GM21515 (cell line): ENCODE data around the gene IL4.
"Not testable (repeated sequence)": the region's sequence is repeated elsewhere in the genome, so short reads cannot be mapped to it uniquely, and the experiment has no call there.

Source experiments
- ATAC-seq: cut with Tn5 transposase; IDR thresholded peaks from one replicate; pipeline ENCODE4 v1.9.1; 2021; ENCODE audit not compliant: unreplicated experiment

Gene IL4

GRCh38 chr5:132689513-132689912 is 15.7 kb downstream of the IL4 start:
- no peak for ATAC-seq

- ATAC-seq, result no peak
Observed at GRCh38 chr5:132690156-132690555, 16.4 kb downstream of the IL4 start.

DNA sequence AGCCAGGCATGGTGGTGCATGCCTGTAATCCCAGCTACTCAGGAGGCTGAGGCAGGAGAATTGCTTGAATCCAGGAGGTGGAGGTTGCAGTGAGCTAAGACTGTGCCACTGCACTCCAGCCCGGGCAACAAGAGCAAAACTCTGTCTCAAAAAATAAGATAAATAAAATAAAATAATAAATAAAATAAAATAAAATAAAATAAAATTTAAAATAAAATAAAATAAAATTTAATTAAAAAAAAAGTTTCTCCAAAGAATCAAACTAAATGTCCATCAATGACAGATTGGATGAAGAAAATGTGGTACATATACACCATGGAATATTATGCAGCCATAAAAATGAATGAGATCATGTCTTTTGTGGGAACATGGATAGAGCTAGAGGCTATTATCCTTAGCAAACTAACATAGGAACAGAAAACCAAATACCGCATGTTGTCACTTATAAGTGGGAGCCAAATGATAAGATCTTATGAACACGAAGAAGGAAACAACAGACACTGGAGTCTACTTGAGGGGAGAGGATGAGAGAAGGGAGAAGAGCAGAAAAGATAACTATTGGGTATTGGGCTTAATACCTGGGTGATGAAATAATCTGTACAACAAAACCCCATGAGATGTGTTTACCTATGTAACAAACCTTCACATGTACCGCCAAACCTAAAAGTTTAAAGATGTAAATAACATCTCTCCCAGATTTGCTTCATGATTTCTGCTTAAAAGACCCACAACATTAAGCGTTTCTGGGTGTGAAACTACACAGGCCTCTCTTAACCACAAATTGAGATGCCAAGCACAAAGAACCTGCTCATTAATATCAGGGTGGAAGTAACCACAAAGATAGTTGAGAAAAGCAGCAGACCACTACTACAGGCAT is 18.2 kb downstream of the IL4 start:
- ATAC-seq, result not testable (repeated sequence)

- no peak for ATAC-seq
Observed at GRCh38 chr5:132692632-132692967, 18.8 kb downstream of the IL4 start.

DNA sequence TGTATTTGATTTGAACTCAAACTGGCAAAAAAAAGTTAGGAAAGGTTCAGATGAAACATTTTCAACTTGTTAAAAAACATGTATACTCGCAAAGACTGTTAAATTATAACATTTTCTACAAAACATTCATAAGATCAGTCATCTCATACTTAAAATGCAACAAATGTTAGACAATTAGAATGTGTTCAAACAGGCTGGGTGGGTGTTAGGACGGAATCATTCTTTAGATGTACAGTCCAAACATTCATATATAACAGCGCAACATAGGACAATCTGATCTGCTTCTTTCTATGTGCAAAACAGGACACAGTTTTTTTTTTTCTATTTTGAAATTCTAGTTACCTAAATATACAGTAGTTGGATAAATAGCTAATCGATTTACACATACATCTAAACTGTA is 22.2 kb downstream of the IL4 start:
- ATAC-seq, result no peak

DNA sequence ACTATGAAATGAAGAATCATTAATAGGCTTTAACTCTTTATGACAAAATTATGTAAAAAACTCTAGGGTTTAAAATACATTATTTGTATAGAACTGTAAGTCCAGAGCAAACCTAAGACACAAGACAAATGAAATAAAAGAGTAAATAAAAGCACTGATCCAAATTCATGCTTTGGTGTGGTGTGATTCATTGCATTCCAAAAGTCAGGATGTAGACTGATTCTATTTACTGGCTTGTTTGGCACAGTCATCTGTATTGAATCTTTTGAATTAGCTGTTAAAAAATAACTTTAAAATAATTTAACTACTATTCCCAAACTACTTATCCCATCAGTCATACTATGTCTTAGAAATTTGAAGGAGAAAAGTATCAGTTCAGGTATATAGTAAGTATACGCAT is 31.1 kb downstream of the IL4 start:
- ATAC-seq, result no peak

DNA sequence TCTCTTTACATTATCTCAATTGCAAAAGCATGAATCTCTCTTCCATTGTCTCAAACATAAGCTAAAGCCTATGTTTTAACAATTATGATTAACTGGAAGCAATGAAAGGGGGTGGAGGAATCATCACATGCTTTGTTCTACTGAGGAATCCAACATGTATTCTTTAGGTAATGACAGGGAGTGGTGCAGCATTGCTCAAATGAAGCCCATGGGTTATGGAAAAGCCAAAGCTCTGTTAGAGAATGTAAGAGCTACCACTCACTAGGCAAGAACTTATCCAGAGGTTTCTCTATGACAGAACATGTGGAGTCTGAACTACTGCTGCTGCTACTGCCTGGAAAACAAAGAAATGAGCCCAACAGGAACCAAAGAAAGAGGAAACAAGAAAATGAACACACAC is 34.9 kb downstream of the IL4 start:
- ATAC-seq, result no peak

DNA sequence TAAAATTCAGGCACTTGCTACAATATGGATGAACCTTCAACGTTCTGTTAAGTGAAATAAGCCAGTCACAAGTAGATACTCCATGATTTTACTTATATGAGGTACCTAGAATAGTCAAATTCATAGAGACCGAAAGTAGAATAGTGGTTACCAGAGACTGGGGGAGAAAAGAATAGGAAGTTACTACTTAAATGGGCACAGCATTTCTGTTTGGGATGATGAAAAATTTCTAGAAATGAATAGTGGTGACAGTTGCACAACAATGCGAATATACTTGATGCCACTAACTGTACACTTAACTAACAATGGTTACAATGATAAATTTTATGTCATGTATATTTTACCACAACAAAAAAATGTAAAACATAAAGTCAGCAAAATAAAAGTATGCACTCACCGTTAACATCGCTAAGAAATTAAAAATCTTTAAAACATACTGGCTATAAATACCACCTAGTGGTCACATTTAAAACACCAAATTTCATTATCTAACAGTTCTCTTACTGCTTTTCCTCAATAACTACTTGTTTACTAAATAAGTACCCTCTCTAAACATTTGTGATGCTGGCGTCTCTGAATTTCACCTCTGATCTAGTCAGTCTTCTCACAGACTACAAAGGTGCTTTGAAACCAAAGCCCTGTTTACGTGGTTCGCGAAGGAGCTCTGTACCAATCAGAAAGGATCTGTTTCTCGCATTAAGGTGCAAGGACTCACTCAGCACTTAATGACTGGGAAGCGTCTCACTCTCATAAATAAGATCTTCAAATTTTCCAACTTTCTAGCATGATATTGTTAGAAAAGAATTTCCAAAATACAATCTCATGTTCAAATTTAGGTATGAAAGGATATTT is 40.9 kb downstream of the IL4 start:
- no peak for ATAC-seq

DNA sequence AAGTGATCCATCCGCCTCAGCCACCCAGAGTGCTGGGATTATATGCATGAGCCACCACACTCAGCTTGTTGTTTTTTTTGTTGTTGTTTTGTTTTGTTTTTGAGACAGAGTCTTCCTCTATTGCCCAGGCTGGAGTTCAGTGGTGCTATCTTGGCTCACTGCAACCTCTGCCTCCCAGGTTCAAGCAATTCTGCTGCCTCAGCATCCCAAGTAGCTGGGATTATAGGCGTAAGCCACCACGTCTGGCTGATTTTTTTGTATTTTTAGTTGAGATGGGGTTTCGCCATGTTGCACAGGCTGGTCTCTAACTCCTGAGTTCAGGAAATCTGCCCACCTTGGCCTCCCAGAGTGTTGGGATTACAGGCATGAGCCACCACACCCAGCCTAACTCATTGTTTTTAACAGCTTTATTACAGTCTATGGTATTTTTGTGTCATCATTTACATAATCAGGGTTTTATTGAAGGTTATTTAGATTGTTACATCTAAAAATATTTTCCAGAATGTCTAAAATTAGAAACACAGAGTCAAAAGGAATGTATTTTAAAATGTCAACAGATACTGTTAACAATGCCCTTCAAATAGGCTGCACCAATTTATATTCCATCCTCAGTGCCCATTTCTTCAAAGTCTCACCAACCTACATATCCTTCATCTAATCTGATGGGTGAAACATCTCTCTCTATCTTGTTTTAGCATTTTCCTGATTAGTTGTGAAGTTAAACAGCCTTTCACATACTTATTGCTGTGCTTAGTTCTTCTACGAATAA is 44.9 kb downstream of the IL4 start:
- no peak for ATAC-seq

DNA sequence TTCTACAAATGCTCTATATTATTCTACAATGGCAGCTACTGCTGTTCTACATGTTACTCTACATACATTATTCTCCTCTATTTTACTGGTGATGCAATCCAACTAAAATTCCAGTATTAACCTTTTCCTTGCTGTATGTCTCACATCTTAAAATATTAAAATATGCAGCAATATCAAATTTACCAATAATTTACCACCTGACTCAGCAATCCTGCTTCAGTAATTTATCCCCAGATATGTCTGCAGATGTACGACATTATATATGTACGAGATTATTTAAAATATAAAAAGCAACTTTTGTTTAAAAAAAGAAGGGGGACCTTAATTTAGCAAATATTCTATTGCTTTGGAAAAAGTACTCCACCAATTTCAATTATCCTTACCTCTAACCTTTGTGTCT is 52.0 kb downstream of the IL4 start:
- ATAC-seq, result no peak

- no peak for ATAC-seq
Observed at GRCh38 chr5:132729896-132730295, 56.1 kb downstream of the IL4 start.
